Omental fat pad (tissue), 4 donors: Measurements from ENCODE around the gene PRIMPOL. TPM values are rescaled to one million over a fixed set of nuclear protein-coding genes. Genes with fewer than 3 reads are reported as not detected.

ENCODE experiments used
- ATAC-seq: fragments of 150-250 bp; one replicate; pipeline ENCODE4 v1.9.1; 2016; ENCODE audit warnings: mild to moderate bottlenecking, moderate library complexity; ENCODE audit not compliant: low FRiP score
- DNase-seq: peaks from one replicate; pipeline ENCODE4 v3.0.0-alpha.2; 2019; ENCODE audit warnings: low spot score
- CTCF ChIP-seq, 3 donors: fragments of 450-650 bp; IDR thresholded peaks; one replicate each; pipeline ENCODE4 v1.5.1; 2016 to 2017; ENCODE audit warnings: antibody characterized with exemption in 3 of 3, mild to moderate bottlenecking in 3 of 3, moderate library complexity in 2 of 3
- total RNA-seq, 4 donors: library from RNA; depleted of rRNA; stranded (reverse); fragments of >200 nt; gene quantifications; one replicate each; pipeline ENCODE4 v1.1.0, GENCODE V29; 2016

PRIMPOL gene
- total RNA-seq, 4 donors from 2014 or later, result 8.2 to 23.0 (median 13.7) TPM

- no peak for TF ChIP-seq CTCF (IDR thresholded peaks at IDR 0.05)
- ATAC-seq (no peak), DNase-seq (no peak)
These were observed 35.1 kb downstream of the PRIMPOL start for GRCh38 chr4:184684491-184685189.

GRCh38 chr4:184688005-184688404, 38.5 kb downstream of the PRIMPOL start:
- ATAC-seq (no peak), DNase-seq (no peak)
- no peak for TF ChIP-seq CTCF (IDR thresholded peaks at IDR 0.05)

GRCh38 chr4:184688447-184688846, 38.9 kb downstream of the PRIMPOL start:
- DNase-seq (no peak), ATAC-seq (peak; percentile 28)
- no peak for TF ChIP-seq CTCF (IDR thresholded peaks at IDR 0.05)

- no peak for TF ChIP-seq CTCF (IDR thresholded peaks at IDR 0.05)
- DNase-seq, result no peak
- no peak for ATAC-seq
These were observed 40.1 kb downstream of the PRIMPOL start for GRCh38 chr4:184689681-184690080.

- no peak for ATAC-seq
- no peak for TF ChIP-seq CTCF (IDR thresholded peaks at IDR 0.05)
- no peak for DNase-seq
These were observed 43.5 kb downstream of the PRIMPOL start for GRCh38 chr4:184693056-184693455.

GRCh38 chr4:184694412-184694956, 44.9 kb downstream of the PRIMPOL start:
- ATAC-seq (no peak), DNase-seq (no peak)
- TF ChIP-seq CTCF (IDR thresholded peaks at IDR 0.05), result no peak
